ENCODE results near the gene SRSF10.

GRCh38 chr1:24009406-24009805, 29.3 kb upstream of the SRSF10 start:
- TF ChIP-seq, protein P1, sequence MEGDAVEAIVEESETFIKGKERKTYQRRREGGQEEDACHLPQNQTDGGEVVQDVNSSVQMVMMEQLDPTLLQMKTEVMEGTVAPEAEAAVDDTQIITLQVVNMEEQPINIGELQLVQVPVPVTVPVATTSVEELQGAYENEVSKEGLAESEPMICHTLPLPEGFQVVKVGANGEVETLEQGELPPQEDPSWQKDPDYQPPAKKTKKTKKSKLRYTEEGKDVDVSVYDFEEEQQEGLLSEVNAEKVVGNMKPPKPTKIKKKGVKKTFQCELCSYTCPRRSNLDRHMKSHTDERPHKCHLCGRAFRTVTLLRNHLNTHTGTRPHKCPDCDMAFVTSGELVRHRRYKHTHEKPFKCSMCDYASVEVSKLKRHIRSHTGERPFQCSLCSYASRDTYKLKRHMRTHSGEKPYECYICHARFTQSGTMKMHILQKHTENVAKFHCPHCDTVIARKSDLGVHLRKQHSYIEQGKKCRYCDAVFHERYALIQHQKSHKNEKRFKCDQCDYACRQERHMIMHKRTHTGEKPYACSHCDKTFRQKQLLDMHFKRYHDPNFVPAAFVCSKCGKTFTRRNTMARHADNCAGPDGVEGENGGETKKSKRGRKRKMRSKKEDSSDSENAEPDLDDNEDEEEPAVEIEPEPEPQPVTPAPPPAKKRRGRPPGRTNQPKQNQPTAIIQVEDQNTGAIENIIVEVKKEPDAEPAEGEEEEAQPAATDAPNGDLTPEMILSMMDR (IDR thresholded peaks at IDR 0.05): no peak
- no peak for TF ChIP-seq POLR2A (IDR thresholded peaks at IDR 0.05)

All from body of pancreas (tissue), 4 donors.